NK-92 (cell line): ENCODE measurements around the gene C16orf89.
"Not testable (repeated sequence)": the region's sequence is repeated elsewhere in the genome, so short reads cannot be mapped to it uniquely, and the experiment has no call there.

ENCODE experiments used
- DNase-seq: peaks from one replicate; lab custom pipeline; 2025; ENCODE audit not compliant: unreplicated experiment; lab: John Stamatoyannopoulos, UW

The C16orf89 gene, protein sequence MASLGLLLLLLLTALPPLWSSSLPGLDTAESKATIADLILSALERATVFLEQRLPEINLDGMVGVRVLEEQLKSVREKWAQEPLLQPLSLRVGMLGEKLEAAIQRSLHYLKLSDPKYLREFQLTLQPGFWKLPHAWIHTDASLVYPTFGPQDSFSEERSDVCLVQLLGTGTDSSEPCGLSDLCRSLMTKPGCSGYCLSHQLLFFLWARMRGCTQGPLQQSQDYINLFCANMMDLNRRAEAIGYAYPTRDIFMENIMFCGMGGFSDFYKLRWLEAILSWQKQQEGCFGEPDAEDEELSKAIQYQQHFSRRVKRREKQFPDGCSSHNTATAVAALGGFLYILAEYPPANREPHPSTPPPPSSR

DNA sequence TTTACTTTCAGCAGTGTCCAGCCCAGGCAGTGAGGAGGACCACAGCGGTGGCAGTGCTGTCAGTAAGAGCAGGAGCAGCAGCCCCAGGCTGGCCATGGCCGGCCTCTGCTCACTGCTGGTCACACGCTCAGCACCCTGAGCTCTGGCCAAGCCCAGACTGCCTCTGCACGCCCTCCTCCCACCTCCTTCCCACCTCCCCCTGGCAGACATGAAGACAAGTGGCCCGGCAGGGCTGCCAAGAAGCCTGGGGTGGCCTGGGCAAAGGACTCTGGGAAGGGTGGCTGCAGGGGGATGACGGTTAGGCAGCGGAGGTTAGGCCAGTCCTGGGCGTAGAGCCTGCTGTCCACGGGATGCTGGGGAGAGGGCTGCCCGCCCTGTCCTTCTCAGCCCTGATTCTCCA lies at the start of gene C16orf89:
TSS of gene C16orf89 (minus strand) at position 144 of the 400 bp plus-strand sequence. CDS start at position 96, 48 bp downstream.
- DNase-seq = no peak

DNA sequence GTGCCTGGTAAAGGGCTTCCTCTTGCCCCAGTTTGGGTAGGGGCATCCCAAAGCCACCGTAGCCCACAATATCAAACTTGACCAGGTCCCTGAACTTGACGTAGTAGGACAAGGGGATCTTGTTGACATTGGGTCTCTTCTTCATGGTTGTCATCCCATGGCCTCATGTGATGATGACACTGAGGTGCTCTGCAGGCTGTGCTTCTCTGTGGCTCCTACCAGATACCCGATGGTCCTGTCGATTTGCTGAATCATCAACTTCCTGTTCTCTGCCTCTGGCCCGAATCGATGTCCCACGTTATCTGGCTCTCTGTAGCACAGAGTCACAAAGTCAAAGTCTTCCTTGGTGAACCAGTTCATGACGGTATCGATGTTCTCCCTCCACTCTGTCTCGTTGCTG lies 45.2 kb upstream of the C16orf89 start:
- DNase-seq = not testable (repeated sequence)

DNA sequence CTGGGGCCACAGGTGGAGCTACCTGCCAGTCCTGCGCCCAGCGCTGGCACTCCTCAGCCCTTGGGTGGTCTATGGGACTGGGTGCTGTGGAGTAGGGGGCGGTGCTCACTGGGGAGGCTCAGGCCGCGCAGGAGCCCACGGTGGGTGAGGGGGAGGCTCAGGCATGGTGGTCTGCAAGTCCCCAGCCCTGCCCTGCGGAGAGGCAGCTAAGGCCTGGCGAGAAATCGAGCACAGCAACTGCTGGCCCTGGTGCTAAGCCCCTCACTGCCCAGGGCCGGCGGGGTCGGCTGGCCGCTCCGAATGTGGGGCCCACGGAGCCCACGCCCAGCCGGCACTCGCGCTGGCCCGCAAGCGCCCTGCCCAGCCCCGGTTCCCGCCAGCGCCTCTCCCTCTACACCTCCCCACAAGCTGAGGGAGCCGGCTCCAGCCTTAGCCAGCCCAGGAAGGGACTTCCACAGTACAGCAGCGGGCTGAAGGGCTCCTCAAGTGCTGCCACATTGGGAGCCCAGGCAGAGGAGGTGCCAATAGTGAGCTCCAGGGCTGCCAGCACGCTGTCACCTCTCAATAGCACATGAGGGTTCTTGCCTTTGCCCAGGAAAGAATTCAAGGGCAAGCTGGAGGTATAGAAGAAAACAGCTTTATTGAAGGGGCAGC lies 42.9 kb upstream of the C16orf89 start:
- DNase-seq = no peak

GRCh38 chr16:5105039-5105438 lies 39.3 kb upstream of the C16orf89 start:
- not testable (repeated sequence) for DNase-seq

- DNase-seq = not testable (repeated sequence)
Observed at GRCh38 chr16:5103296-5104032, 37.7 kb upstream of the C16orf89 start.

DNA sequence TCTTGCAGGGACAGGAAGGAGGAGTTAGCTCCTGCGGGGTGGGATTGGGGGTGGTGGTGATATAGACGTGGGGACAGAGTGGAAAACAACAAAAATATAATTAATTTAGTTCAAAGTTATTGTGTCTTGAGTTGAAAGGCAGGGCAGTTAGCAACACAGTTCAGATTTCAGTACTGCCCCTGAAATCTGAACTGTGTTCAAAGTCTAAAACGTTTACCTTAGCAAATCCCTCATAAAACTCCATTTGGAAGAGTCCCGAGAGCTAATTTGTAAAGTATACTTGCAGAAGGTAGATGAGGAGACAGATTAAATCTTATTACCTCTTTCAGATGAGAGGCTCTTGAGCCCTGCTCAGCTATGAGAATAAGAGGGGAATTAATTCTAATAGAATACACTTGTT lies 33.4 kb upstream of the C16orf89 start:
- not testable (repeated sequence) for DNase-seq

DNA sequence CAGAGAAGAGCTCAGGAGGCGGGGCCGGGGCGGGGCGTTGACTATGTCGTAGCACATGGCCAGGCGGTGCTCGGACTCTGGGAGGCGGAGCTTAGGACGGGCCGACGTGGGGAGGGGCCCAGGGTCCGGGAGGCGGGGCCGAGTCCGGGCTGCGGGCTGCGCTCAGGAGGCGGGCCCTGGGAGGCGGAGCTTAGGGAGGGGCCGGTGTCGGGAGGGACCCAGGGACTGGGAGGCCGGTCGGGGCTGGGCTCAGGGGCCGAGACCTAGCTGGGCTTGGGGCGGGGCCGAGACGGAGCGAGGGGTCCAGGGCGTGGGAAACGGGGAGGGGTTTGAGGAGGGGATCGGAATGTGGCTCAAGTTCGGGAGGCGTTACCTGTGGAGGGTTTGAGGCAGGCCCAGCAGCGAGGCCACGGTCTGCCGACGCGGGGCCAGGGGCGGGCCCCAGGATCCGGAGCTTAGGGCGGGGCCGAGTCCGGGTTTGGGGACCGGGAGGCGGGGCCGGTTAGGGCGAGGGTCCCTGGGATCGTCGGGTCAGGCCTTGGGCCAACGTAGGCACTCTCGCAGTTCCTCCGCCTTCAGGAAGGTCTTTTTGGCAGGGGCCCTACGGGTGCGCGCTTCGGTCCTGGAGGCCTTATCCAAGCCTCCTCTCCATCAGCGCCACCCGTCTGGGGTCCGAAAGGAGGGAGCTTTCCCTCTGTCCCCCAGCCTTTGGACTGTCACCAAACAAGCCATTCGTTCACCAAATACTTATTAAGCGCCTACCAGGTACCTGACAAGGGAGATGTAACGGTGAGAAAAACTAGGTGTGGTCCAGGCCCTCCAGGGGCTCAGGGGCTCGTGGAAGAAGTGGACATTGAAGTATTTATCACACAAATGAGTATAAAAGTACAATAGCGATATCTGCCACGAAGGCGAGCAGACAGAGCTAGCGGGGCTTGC lies 32.7 kb upstream of the C16orf89 start:
- not testable (repeated sequence) for DNase-seq

DNA sequence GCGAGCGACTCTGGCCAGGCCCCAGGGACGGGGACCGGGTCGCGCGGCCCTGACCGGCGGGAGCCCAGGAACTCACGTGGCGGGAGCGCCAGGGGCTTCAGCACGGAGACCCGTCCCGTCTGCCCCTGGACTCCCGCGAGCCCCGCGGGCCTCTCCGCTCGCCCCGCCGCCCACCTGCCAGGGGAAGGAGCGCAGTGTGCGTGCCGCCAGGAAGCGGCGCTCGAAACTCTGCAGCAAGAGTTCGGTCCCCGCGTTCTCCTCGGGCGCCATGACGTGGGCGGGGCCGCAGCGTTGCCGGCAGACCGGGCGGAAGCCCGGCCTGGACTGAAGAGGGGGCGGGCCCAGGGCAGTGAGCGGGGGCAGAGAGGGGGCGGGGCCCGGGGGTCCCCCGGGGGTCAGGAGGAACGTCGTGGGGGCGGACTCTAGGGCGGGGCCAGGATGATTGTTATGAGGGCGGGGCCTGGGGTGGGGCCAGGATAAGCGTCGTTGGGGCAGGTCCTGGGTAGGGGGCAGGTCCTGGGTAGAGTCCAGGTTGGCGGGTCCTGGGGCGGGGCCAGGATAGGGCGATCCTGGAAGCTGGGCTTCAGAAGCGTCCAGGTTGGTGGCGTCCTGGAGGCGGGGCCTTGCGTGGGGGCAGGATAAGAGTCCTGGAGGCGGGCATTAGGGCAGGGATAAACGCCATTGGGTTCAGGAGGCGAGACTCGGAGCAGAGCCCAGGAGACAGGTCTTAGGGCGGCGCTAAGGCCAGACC lies 31.9 kb upstream of the C16orf89 start, which contains the start of gene EEF2KMT:
TSS of gene EEF2KMT (minus strand) at position 326 of the 751 bp plus-strand sequence. CDS start at position 270, 56 bp downstream.
- peak; percentile 65 for DNase-seq

DNA sequence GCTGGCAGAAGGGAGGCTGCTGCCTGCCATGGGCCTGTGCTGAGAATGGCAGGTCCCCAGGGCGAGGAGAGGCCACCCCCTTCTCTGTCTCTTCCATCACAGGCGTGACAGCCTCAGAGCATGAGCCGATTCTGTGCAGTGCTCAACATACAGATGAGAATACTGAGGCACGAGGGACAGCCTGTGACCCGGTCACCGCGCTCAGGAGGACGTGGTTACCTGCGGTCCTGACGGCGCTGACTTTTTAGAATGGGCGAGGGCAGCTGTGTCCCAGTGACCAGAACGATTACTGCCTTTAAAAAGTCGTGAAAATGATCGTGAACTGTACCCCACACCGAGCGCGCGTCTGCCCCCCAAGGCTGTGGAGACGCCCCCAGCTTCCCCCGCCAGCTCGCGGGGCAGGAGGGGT lies 31.3 kb upstream of the C16orf89 start:
- DNase-seq = not testable (repeated sequence)

DNA sequence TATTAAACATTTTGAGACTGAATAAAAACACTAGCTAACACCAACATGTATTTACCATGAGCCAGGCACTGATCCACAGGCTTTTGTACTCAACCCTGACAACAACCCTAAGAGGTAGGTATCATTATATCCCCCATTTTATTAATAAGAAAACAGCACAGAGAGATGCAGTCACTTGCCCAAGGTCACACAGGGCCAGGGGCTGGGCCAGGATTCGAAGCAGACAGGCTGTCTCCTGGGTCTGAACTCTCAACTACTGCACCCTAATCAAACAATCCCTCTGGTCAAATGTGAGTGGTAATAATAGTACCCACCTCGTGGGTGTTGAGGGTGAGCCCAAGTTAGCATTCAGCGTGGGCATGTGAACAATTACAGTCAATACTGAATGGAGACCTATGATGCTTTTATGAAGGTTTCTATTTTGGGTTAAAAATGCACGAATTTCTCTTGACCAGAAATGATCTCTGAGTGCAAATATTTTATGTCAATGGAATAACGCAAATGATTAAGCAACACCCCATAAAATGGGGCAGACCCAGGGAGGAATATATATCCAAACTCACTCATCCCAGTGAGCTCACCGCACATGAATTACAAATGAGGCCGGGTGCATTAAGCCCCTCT lies 30.8 kb upstream of the C16orf89 start:
- not testable (repeated sequence) for DNase-seq

- DNase-seq = not testable (repeated sequence)
Observed at GRCh38 chr16:5095145-5095830, 29.5 kb upstream of the C16orf89 start.

- DNase-seq = not testable (repeated sequence)
Observed at GRCh38 chr16:5093746-5094145, 28.0 kb upstream of the C16orf89 start.

- DNase-seq = not testable (repeated sequence)
Observed at GRCh38 chr16:5093081-5093480, 27.3 kb upstream of the C16orf89 start.

GRCh38 chr16:5090592-5090991 lies 24.8 kb upstream of the C16orf89 start:
- not testable (repeated sequence) for DNase-seq

DNA sequence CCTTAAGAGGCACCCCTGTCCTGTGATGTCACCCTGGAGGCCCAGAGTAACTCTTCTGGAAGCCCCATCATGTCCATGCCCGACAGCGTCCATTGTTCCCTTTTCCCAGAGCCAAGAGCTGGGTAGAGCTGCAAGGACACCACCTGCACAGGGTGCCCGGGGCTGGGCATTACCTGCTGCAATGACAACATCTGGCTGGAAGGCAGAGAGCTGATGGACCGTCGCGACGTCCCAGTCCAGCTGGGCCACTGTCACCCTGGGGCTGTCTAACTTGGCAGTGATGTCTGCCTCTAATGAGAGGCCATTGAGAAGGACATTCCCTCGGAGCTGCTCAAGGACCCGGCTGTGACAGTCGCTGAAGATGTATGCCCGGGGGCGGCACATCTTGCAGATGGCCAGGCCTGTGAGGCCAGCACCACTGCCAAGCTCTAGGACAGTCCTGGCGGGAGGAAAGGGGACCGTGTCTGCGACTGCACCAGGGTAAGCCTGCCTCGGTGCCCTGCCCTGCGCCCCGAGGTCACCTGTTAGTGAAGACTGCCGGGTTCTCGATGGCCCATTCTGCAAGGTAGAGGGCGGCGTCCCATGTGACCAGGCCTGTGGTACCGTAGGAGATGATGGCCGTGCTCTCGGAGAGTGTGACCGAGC lies 24.3 kb upstream of the C16orf89 start:
- DNase-seq = not testable (repeated sequence)

- DNase-seq = not testable (repeated sequence)
Observed at GRCh38 chr16:5088936-5089335, 23.2 kb upstream of the C16orf89 start.

- not testable (repeated sequence) for DNase-seq
Observed at GRCh38 chr16:5088086-5088790, 22.5 kb upstream of the C16orf89 start.
